Measurements from ENCODE around the gene GPR108.

DNA sequence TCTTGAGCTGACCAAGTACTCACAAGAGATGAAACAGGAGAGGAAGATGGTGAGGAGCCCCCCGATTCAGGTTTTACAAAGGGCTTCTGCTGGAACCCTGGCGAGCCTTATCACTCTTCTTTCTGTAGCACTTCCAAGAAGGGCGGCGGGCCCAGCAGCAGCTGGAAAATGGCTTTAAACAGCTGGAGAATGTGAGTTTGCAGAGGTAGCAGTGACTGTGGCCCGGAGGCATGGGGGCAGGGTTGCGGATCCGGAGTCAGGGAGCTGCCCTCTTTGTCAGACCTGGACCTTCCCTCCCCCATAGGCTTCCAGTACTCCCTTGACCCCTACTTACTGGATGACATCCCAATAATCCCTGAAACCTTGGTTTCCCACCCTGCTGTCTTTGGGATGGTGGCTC is 5.7 kb upstream of the GPR108 start:
- TF ChIP-seq, protein P1, sequence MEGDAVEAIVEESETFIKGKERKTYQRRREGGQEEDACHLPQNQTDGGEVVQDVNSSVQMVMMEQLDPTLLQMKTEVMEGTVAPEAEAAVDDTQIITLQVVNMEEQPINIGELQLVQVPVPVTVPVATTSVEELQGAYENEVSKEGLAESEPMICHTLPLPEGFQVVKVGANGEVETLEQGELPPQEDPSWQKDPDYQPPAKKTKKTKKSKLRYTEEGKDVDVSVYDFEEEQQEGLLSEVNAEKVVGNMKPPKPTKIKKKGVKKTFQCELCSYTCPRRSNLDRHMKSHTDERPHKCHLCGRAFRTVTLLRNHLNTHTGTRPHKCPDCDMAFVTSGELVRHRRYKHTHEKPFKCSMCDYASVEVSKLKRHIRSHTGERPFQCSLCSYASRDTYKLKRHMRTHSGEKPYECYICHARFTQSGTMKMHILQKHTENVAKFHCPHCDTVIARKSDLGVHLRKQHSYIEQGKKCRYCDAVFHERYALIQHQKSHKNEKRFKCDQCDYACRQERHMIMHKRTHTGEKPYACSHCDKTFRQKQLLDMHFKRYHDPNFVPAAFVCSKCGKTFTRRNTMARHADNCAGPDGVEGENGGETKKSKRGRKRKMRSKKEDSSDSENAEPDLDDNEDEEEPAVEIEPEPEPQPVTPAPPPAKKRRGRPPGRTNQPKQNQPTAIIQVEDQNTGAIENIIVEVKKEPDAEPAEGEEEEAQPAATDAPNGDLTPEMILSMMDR (IDR thresholded peaks at IDR 0.05), result no peak
- no peak for TF ChIP-seq POLR2A (IDR thresholded peaks at IDR 0.05)
